ENCODE results near the gene KLC4.
"Not testable (repeated sequence)": the region's sequence is repeated elsewhere in the genome, so short reads cannot be mapped to it uniquely, and the experiment has no call there.

KLC4 gene

DNA sequence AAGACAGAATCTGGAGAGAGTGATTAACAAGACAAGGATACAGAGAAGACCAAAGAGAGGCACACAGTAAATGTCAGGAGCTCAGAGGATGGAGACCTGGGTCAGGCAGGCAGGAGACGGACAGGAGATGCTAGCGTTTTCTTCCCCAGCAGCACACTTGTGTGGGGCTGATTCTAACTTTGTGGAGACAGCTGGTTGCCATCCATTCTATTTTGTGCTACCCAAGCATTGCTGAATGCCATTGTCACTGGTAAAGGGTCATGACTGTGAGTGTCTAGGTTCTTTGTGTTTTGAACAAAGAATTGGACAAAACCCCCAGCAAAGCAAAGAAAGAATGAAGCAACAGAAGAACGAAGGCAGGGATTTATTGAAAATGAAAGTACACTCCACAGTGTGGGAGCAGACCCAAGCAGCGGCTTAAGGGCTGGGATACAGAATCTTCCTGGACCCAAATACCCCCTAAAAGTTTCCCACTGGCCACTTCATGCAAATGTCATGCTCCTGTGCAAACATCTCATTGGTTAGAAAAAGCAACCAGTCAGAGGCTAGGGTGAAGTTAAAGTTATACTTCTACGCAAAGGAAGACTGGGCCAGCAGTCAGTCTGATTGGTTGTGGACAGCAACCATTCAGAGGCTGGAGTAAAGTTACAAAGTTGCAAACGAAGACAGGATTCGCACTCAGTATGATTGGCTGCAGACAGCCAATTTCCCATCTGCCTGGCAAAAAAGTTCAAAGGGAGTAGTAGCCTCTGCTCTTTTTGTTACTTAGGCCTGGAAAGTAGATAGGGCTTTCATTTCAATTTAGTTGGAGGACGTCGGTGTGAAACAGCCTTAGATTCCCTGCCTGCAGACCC is 34.2 kb downstream of the KLC4 start:
- peak; percentile 69 for DNase-seq (ENCODE audit: low spot score)

DNA sequence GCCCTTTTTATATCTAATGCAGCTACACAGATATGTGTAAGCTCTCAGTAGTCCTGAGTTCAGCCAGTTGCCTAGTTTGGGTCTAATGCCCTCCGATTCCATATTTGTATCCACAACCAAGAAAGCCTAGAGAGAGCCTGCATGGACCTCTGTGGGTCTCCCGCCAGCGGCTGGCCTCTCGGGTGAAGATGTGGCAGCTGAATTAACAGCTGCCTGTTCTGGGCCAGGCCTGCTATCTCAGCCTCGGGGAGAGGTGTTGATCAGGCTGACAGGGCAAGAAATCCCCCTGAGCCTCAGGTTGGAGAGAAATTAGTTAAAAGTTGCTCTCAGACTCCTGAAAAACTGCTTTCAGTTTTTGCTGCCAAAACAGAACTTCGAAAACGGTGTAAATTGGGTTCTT is 36.5 kb downstream of the KLC4 start:
- DNase-seq (ENCODE audit: low spot score), result no peak

DNA sequence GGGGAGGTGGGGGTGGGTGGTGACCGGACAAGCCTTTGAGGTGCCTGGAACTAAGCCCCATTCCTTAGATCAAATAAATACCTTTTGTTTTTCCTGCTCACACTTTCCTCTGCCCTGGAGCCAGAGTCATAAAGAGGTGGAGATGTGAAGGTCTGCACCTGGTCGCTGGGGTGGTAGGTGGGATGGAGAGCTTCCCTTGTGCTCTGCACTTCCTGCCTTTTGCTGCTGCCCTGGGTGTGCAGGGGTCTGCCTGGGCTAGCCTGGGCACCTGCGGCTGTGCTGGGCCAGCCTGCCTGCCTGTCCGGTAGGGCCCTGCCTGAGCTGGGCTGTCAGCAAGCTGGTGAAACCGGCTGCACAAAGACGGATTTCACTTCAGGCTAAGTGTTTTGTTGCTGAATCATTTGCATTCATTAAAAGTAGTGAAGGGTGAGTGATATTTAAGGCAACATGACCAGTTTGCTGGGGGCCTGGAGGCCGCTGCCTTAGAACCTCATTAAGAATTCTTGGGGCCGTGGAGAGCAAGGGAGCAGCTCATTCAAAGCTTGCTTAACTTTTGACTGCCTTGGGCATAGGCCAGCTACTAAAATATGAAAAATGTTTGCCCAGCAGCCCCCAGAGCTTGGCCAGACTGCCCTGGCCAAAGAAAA is 37.1 kb downstream of the KLC4 start:
- DNase-seq (ENCODE audit: low spot score), result peak; percentile 75

DNA sequence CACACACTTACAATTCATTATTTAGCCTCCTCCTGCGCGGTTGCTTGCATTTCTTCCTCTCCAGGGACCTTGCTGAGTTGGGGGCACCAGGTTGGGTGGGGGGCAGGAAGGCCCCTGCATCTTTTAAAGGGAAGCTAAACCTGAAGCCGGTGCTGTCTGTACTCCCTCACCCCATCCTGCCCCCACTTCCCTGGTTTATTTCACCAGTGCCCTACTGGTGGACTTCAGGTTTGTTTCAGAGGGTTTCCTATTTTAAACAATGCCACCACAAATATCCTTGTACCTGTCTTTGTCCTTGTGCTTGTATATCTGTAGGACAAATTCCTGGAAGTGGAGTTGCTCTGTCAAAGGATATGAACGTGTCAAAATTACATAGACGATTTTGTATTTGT is 37.7 kb downstream of the KLC4 start:
- DNase-seq (ENCODE audit: low spot score), result no peak

DNA sequence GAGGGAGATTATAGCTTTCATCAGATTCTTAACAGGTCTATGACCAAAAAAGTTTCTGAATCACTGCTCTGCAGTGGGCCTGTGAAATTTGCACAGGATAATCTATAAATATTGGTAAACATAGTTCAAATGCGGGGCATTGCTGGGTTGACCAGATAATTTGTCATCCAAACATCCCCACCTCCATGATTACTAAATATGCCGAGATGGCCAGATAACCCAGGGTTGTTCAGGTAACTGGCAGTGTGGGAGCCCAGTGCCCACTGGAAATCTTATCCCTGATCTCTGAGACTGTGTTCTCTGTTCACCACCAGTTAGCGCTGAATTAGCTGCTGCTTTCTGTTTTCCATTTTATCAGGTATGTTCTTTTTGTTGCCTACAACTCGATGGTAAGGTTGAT is 38.1 kb downstream of the KLC4 start:
- DNase-seq (ENCODE audit: low spot score), result no peak

DNA sequence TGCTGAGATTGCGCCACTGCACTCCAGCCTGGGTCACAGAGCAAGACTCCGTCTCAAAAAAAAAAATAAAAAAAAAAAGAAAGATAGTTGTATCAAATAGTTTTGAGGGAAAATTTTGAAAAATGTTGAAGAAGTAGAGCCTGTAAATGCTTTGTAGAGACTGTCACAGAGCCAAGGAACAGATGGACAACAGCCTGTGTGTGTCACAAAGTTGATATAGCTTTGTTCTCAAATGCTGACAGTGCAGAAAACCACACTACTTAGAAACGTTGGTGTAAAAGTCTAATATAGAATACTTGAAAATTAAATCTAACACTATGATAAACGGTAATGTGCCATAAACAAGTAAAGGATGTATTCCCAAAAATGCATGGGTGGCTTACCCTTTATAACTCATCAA is 42.1 kb downstream of the KLC4 start:
- no peak for DNase-seq (ENCODE audit: low spot score)

DNA sequence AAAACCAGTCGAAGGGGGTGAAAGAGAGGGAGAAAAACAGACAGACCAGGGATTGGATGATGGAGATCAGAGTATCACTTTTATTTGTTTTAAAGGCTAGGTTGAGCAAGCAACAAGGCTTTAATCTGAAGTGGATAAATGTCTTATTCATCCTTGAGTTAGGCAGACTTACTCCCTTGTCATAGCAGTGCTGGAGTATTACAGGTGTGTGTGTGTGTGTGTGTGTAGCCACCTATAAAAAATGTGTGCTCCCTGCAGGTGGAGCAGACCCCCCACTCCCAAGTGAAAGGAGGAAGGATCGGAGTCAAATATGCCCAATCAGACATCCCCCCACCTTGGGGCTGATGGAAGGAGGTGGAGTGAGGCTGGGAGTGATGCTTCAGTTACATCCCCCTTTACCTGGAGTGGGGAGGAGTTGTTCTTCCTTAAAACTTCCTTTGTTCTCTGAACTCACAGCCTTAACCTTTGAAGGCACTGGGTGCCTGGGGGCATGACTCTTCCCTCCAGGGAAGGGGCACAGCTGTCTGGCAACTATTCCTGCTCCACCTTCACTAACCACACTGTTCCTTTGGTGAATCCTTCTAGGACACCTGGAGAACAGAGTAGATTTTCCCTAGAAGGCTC is 43.9 kb downstream of the KLC4 start:
- no peak for DNase-seq (ENCODE audit: low spot score)

DNA sequence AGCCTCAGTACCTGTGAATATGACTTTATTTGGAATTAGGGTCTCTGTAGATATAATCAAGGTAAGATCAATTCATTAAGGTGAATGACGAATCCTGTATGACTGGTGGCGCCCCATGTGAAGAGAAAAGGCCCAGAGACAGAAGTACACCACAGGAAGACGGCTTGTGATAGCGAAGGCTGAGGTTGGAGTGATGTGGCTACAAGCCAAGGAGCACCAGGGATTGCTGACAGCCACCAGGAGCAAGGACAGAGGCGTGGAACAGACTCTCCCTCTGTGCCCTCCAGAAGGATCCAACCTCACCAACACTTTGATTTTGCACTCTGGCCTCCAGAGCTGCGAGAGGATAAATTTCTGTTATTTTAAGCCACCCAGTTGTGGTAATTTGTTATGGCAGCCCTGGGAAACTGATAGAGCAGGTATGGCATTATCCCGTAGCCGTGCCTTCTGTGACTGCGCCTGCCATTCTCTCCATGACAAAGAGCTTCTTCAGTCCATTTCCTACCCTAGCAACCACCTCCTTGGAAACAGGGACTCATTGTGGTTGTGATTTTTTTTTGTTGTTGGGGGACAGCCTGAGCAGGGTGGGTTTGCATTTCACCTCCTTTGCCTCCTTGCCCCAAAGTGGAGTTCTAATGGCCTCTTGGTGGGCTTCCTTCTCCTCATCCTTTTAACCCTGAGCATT is 46.2 kb downstream of the KLC4 start:
- DNase-seq (ENCODE audit: low spot score), result no peak

DNA sequence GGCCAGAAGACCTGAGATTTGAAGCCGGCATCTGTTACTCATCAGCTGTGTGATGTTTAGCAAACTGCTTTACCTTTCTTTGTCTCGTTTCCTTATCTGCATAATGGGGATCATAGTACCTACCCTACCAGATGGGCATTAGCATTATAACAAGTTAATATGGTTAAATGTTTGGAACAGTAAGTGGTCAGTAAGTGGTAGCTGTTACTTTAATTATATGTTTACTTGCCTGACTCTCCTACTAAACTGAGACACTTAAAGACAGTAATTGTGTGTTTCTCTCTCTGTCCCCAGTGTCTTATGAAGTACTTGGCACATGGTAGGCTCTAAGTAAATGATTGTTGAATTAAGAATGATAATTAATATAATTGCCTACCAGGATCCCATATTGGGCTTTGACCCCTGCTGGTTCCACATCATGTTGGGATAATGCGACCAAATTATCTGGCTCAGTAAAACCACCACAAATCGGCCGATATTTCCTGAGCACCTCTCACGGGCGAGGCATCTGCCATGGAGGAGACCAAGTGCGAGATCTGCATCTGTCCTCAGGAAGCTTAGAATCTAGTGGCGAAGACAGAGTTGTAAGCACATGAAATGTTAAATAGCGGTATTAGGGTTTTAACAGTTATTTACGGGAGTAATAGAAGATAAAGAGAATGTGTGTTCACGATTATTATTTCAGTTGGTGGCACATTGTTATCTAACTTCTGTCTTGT is 48.1 kb downstream of the KLC4 start:
- no peak for DNase-seq (ENCODE audit: low spot score)

DNA sequence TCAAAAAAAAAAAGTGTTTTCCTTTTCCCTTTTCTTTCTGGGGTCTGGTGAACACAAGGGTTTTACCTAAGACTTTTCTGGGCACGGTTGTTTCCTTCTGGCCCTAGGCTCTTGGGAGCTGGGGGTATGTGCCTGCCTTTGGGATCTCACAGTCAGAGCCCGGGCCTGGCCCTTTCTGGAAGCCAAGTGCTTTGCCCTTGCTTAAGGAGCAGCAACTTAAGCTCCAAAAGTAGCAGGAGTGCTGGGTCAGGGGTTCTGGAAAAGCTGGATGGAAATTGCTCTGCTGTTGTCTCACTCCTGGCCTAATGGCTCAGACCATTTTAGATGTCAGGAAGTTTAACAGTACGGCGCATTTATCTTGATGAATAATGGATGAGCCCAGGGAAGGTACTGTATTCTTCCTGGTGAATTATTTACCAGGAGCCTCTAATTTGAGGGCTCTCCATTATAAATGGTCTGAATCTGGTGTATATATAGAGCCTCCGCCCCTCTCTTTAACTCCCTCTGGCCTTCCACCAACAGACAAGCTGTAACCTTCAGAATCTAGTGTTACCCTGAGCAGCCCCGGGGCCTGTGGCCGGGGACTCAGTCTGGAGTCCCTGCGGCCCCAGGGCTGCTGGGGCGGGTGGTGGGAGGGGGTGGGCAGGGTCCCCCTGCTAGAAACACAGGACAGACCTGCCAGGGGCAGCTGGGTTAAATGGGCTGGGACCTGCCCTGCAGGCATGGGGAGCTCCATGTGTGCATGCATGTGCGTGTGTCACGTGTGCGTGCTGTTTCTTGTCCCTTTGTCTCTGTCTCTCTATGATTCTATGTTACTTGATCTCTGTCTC is 54.2 kb downstream of the KLC4 start:
- no peak for DNase-seq (ENCODE audit: low spot score)

DNA sequence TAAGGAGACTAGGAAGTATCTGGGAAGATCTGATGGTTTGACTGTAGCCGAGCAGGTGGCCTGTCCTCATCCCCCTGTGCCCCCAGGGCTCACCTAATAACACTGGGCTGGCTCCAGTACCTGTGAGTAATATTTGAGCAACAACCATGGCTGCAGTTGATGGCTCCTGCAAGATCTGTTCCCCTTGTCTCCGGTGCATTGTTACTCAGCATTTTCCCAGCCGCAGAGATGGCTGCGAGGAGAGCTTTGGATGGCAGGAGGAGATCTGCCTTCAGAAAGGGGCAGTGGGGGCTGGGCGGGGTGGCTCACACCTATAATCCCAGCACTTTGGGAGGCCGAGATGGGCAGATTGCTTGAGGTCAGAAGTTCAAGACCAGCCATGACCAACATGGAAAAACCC is 55.9 kb downstream of the KLC4 start:
- DNase-seq (ENCODE audit: low spot score), result no peak

DNA sequence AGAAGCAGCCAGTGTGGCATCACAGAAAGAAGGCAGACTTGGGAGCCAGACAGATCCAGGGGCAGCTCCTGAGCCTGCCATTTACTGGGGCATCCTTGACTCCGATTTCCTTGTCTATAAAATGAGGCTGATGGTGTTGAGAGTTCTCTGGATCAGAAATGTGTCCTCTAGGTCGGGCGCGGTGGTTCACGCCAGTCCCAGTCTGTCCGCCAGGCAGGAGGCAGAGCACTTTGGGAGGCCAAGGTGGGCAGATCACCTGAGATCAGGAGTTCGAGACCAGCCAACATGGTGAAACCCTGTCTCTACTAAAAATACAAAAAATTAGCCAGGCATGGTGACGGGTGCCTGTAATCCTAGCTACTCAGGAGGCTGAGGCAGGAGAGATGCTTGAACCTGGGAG is 58.0 kb downstream of the KLC4 start:
- not testable (repeated sequence) for DNase-seq (ENCODE audit: low spot score)

DNA sequence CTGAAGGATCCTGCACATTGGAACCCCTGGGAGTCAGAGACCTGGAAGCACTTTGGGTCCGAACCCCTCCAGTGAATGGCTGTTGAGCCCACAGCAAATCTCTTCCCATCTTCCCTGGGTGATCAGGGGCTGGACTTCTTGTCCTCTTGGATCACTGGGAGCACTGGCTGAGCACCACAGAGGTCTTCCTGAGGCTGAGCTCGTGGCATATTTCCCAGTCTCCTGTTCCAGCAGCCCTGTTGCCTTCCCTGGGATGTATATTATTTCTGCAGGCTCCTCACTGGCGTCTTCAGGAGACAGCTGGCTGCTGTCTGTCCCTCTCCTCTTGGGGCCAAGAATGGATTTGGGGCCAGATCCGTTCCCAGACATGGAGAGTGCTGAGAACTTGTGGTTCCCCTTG is 60.1 kb downstream of the KLC4 start:
- DNase-seq (ENCODE audit: low spot score), result no peak

DNA sequence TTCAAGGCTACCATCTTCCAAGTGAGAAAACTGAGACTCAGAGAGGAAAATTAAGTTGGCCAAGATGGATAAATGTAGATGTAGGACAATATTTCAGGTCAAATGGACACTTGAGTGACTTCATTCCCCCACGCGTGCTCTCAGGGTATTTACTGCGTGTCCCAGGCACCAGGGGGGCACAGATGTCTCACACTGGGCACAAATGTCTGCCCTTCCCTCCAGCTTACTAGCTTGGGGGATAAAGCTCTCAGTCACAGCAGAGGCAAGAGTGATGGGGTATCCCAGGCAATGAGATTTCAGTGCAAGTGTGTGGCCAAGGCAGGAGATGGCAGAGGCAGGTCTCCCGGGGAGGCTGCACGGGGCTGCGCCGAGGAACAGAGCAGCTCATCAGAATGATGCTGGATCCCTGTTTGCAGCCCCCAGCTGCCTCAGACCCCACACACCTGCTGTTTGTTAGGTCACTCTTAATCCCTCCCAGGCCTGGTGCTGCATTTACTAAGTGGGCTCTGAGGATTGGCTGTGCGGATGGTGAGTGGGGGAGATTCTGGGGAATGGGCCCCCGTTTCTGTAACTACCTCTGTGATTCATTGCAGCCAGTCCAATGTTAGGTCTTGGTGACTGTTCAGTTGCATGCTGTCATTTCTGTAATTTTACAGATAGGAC is 60.8 kb downstream of the KLC4 start:
- DNase-seq (ENCODE audit: low spot score), result no peak

DNA sequence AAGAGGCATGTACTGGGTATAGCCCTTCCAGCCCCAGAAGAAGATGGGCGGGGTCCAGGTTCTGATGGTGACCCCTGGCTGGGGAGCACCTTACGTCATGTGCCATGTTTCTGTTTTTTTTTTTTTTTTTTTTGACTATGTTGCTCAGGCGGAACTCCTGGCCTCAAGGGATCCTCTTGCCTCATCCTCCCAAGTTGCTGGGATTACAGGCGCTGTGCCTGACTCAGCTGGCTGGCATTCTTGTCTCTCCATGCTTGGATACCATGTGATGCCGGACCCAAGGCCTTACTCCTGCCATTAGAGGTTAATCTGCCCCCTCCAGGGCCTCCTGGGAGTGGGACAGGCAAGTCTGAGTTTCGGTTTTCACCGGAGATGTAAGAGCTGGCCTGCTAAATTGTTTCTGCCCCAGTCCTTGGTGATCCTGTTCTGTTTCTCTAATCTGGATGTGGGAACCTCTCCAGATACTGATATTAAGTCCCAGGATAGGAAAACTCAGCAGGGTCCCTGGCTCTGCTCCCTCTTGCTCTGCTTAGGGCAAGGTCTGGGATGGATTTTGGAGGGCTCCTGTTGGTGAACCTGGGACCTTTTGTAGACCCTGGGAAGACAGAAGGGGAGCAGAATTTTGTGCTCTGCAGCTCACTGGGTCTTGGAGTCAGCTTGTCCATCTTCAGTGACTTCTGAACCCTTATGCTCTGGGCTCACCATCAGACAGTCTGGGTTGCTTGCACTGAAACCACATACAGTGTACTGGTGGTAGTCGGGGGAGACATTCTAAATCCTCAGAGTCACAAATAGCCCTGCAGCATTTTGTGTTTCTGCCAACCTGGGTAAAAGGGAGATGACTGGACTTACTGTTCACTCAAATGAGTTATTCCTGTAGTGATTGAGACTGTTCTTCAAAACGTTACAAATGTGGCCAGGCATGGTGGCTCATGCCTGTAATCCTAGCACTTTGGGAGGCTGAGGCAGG is 61.8 kb downstream of the KLC4 start:
- DNase-seq (ENCODE audit: low spot score), result peak; percentile 82

DNA sequence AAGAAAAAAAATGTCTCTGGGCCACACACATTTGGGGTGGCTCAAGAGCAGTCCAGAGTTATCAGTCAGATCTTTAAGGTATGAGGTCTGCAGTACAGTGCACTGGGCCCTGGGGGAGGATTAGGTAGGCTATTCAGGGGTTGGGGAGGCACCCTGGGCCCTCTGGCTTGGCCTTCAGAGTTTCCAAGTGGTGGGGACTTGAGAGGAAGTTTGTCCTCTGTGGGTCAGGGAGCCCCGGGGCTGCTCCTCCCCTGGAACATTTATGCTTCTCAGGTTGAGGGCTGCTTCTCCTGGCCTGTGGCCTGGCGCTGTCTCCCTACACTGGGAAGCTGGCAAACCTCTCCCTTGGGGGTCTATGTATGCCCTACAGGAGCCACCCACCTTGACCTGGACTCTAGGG is 62.7 kb downstream of the KLC4 start:
- DNase-seq (ENCODE audit: low spot score), result no peak

DNA sequence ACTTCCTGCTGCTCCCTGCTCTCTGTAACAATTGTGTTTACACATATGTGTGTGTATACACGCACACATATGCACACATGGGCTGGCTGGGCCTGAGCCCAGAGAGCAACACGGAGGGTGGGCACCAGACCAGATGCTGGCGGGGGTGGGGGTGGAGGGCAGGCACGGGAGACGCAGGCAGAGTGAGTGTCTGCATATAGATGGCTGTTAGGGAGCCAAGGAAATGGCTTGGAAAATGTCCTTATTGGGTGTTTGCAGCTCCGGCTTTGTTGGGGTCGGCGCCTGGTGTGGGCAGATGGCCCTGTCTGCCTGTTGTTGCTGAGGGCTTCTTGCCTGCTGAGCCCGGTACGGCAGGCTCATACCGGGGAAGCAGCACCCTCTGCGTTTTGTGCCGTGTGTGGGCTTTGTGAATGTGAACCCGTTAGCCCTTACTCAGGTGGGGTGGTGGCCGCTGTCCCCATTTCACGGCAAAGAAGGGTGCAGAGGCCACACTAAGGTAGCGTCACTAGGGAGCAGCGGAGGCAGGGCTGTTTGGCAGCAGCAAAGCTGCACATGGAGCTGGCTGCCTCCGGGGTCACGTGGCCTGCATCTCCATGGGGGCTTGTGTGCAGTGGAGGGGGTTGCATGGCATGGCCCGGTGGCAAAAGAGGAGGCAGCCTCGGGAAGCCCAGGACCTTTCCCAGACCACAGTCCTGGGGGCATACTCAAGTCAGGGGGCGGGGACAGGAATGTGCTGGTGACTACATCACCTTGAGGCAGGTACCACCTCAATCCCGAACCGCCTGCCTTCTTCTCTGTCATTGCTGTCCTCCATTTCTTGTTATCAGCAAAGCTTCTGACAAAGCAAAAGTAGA is 64.3 kb downstream of the KLC4 start:
- no peak for DNase-seq (ENCODE audit: low spot score)

DNA sequence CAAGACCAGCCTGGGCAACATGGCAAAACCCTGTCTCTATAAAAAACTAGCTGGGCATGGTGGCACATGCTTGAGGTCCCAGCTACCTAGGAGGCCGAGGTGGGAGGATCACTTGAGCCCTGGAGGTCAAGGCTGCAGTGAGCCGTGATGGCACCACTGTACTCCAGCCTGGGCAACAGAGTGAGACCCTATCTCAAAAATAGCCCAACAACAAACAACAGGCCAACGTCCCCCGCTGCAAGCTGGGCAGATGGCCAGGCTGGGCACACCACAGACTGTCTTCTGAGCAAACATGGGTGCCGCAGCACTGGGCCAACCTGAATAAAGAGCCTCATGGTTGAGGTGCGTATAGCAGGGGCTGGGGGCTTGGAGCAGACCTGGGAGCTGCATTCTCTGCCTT is 65.0 kb downstream of the KLC4 start:
- DNase-seq (ENCODE audit: low spot score), result no peak
